NCI-H2081 (cell line): ENCODE measurements around the gene KANSL1L.

ENCODE experiments used
- DNase-seq, 2 experiments: peaks; one replicate each; lab custom pipeline; 2025; lab: John Stamatoyannopoulos, UW

Gene KANSL1L

DNA sequence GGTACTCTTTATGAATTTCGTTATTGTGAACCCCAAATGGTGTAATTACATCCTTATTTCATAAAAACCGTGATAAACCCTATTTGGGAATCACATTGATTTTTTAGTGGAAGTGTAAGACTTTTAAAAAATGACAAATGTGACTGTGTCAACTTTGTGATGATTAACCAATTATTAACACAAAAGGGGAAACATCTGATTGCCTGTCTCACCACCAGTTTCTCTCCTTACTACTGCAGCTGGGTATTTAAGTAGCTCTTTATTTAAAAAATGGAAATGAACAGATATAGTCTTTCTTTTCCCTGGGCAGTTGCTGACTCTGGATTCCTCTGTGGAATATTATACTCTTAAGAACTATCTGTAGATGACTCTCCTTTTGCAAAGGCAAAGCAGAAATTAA lies 180.4 kb downstream of the KANSL1L start:
- DNase-seq, result no peak

DNA sequence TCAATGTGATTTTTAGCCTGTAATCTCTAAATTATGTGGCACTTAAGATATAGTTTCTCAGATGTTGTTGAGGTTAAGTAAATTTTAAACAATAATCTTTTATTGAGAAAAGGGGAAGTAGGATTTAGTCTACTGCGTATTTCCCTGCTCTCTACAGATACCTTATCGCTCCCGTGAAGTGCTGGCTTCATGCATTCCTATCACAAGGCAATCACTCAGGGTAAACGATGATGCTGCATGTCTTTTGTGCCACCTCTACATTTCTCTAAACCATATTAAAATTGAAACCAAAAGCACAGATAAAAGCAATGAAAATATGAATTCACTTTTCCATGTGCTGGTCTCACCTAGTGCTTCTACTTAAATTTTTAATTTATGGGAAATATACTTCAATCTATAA lies 183.2 kb downstream of the KANSL1L start:
- no peak for DNase-seq

DNA sequence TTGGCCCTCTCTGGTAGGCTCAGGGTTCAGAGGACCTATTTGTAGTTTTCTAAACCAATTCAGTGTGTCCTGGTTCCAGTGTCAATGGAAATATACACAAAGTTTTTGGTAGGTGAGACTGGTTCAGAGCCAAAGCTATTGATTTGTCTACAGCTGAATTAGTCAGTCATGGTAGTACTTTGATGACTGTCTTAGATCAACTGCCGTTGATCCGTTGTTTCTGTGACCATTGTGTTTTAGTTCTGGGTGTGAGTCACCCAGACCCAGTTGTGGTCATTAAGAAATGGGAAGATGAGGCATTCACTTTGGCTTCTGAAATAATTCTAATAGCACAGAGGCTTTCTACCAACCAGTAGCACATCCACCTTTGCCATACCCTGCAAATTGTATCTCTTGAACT lies 184.8 kb downstream of the KANSL1L start:
- DNase-seq, result no peak

DNA sequence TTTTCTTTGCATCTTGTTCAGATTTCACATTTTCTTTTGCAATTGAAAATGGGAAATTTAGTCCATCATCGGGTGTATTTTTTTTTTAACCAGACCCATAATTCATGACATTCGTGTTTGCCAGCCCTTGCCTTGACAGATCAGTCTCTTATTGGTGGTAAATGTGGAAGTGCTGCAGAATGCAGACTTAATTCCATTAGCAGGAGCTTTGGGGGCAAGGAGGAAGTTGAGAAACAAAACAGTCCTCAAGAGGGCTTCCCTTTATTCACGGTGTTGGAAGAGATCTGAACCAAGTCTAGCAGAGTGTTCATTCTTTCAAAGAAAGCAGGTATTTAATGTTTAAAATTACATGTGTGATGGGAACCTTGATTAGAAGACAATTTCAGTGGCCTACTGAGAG lies 185.3 kb downstream of the KANSL1L start:
- DNase-seq, result no peak

DNA sequence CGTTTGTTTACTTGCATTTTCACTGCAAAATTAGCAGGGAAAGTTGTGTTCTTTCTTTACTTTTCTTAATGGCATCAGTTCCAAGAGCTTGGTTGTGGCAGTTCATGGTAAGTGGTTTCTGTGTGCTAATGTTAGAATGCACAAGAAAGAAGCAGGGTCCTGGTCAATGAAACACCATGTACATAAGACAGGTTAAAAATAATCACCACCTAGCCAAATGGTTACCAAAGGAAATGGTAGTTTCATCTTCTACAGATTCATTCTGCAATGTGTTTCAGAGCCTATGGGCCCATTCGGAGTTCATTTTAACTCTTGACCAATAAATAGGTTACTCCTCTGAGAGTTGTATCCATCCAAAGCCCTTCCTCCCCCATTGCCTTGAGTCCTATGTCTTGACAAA lies 186.9 kb downstream of the KANSL1L start:
- no peak for DNase-seq

DNA sequence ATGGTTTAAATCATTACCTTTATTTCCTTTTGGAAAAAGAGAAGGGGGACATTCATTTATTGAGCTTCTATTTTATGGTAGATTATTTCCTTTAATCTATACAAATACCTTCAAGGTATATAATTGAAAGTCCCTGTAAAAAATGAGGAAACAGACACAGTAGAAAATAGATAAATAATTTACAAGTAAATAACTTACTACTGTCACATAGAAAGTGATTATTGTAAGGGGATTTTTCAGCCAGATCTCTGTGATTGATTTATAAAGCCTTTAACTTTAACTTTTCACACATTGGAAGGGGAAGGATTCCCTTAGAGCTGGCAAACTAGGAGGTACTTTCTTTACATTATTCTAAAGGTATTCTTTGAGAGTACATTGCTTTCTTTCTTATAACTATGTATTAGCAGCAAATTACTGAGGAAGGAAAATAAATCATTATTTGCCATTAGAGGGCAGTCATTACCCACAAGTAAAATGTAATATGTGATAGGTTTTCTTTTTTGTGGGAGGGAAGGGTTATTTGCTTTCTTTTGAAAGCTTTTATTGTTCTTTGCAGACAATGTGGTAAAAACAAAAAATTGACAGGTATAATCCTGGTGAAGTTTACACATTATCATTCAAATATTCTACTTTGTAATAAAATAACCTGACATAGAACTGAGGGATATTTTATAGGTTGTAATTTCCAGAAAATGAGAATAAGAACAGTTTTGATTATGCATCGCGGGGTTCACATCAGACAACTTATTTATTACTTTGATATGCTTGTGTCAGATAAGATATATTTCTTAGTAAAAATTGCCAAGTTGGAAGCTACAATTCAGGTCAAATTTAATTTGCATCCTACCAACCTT lies 193.6 kb downstream of the KANSL1L start:
- peak; percentile 32 to 37 for DNase-seq

DNA sequence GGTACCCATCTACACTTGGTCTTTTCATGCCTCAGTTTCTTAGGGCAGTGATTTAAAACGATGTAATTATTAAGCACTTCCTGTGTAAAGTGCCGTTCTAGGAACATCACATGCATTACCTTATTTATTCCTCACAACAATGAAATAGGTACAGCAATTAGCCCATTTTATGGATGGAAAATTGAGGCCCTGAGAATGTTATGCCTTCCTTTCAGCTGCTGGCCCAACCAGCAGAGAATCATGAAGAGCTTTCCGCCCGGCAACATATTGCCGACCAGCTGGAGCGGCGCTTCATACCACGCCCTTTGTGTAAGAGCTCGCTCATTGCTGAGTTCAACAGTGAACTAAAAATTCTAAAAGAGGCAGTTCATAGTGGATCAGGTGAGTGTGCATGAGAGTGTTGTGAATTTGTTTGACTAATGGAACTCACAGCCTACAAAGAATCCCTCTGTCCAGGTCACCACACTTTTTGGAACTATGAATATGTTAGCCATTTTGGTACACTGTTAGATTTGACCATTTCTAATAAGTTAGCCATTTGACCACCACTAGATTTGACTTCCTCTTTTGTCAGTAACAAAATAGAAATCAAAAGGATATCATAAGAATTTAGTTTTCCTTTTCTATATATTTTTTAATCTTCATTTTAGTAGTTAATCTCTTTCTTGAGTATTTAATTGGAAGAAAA lies 194.4 kb downstream of the KANSL1L start:
- DNase-seq, result no peak

DNA sequence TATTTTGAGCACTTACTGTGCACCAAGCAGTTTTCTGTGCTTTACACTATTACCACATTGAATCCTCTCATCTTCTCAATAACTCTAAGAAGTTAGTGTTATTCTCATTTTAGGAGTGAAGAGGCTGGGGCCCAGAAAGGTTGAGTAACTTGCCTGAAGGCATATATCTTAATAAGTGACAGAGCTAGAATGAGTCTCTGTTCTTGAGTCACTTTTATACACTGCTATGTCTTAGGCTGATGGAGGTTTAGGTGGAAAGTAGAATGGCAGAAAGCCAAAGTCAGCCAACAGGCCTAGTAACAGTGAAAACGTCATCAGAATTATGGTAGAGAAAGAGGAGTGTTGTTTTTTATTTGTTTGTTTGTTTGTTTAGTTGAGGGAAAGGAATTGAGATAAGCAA lies 196.6 kb downstream of the KANSL1L start:
- no peak for DNase-seq

DNA sequence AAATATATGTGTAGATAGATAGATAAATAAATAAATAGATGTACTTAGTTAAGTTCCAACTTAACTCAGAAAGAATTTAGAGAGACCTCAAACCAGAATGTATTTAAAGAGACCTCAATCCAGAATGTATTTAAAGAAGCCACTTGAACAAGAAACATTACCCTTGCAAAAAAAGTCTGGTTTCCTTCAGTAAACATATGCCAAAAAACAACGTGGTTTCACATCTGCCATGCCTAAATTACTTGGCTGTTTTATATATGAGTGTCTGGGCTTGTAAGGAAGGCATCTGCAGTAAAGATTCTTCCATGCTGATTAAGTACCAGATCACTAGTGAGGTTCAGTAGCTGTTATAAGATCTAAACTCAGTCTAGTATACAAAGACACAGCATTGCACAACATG lies 197.9 kb downstream of the KANSL1L start:
- DNase-seq, result no peak
